ENCODE data around the gene MYH16. TPM values are rescaled to one million over a fixed set of nuclear protein-coding genes. Genes with fewer than 3 reads are reported as not detected.
"Not testable (repeated sequence)": the region's sequence is repeated elsewhere in the genome, so short reads cannot be mapped to it uniquely, and the experiment has no call there.

MYH16 gene
- total RNA-seq, 1 experiment from 2014 or later, result not detected

- no peak overlapping the region for H3K27ac Mint-ChIP-seq (ENCODE audit: unreplicated experiment)
- no peak overlapping the region for H3K4me3 Mint-ChIP-seq (ENCODE audit: unreplicated experiment)
- H3K36me3 ChIP-seq (ENCODE audit: control insufficient read depth, insufficient read depth, low read length), result no peaks in the 10 kb centered on the region
- DNase-seq, result no peak
- H3K4me3 ChIP-seq (ENCODE audit: low read depth, low read length), result no peak overlapping the region
- ChIA-PET CTCF (no interaction called here), POLR2A (no interaction called here)
- no peaks in the 10 kb centered on the region for H3K9me3 ChIP-seq
- H3K27me3 ChIP-seq (replicated peaks; ENCODE audit: control insufficient read depth, insufficient read depth, low read length), result no peaks in the 10 kb centered on the region
- TF ChIP-seq, protein P1, sequence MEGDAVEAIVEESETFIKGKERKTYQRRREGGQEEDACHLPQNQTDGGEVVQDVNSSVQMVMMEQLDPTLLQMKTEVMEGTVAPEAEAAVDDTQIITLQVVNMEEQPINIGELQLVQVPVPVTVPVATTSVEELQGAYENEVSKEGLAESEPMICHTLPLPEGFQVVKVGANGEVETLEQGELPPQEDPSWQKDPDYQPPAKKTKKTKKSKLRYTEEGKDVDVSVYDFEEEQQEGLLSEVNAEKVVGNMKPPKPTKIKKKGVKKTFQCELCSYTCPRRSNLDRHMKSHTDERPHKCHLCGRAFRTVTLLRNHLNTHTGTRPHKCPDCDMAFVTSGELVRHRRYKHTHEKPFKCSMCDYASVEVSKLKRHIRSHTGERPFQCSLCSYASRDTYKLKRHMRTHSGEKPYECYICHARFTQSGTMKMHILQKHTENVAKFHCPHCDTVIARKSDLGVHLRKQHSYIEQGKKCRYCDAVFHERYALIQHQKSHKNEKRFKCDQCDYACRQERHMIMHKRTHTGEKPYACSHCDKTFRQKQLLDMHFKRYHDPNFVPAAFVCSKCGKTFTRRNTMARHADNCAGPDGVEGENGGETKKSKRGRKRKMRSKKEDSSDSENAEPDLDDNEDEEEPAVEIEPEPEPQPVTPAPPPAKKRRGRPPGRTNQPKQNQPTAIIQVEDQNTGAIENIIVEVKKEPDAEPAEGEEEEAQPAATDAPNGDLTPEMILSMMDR (IDR thresholded peaks at IDR 0.05; ENCODE audit: insufficient read depth in 1 of 2, low read depth in 1 of 2, low read length in 1 of 2, severe bottlenecking in 1 of 2, unreplicated experiment in 1 of 2), result no peak
- H3K4me1 ChIP-seq, result no peaks in the 10 kb centered on the region
- H3K9me3 Mint-ChIP-seq (ENCODE audit: unreplicated experiment), result peaks cover 10% of the 10 kb centered on the region
- no TSS peak for BruUV-seq (replicated peaks)
- no peaks in the 10 kb centered on the region for H3K36me3 Mint-ChIP-seq (ENCODE audit: insufficient read depth, unreplicated experiment)
- no peaks in the 10 kb centered on the region for H3K4me1 Mint-ChIP-seq (ENCODE audit: low read depth, unreplicated experiment)
- intact Hi-C loops (cut with micrococcal nuclease; ENCODE audit: unreplicated experiment), result loop anchor here (5.0 kb wide), 1 partner anchor 192 kb away; no protein-coding TSS in a partner anchor
- H3K27me3 Mint-ChIP-seq (ENCODE audit: insufficient read depth, unreplicated experiment), result no peaks in the 10 kb centered on the region
Measured at GRCh38 chr7:99234185-99234584, 38.5 kb upstream of the MYH16 start.

GRCh38 chr7:99235925-99236324 is 36.7 kb upstream of the MYH16 start:
- Histone ChIP-seq H3K9me3 (no peaks in the 10 kb centered on the region), H3K4me3 (ENCODE audit: low read depth, low read length) (no peak overlapping the region), H3K4me1 (no peaks in the 10 kb centered on the region), H3K36me3 (ENCODE audit: control insufficient read depth, insufficient read depth, low read length) (no peaks in the 10 kb centered on the region), H3K27me3 (replicated peaks; ENCODE audit: control insufficient read depth, insufficient read depth, low read length) (no peaks in the 10 kb centered on the region)
- ChIA-PET POLR2A (no interaction called here), CTCF (no interaction called here)
- no peak overlapping the region for H3K4me3 Mint-ChIP-seq (ENCODE audit: unreplicated experiment)
- intact Hi-C loops (cut with micrococcal nuclease; ENCODE audit: unreplicated experiment), result no loop called here
- TF ChIP-seq, protein P1 (IDR thresholded peaks at IDR 0.05; ENCODE audit: insufficient read depth in 1 of 2, low read depth in 1 of 2, low read length in 1 of 2, severe bottlenecking in 1 of 2, unreplicated experiment in 1 of 2), result no peak
- no peak overlapping the region for H3K27ac Mint-ChIP-seq (ENCODE audit: unreplicated experiment)
- H3K27me3 Mint-ChIP-seq (ENCODE audit: insufficient read depth, unreplicated experiment), result no peaks in the 10 kb centered on the region
- no peak for DNase-seq
- no peaks in the 10 kb centered on the region for H3K4me1 Mint-ChIP-seq (ENCODE audit: low read depth, unreplicated experiment)
- no peaks in the 10 kb centered on the region for H3K36me3 Mint-ChIP-seq (ENCODE audit: insufficient read depth, unreplicated experiment)
- peaks cover 10% of the 10 kb centered on the region for H3K9me3 Mint-ChIP-seq (ENCODE audit: unreplicated experiment)
- no TSS peak for BruUV-seq (replicated peaks)

DNA sequence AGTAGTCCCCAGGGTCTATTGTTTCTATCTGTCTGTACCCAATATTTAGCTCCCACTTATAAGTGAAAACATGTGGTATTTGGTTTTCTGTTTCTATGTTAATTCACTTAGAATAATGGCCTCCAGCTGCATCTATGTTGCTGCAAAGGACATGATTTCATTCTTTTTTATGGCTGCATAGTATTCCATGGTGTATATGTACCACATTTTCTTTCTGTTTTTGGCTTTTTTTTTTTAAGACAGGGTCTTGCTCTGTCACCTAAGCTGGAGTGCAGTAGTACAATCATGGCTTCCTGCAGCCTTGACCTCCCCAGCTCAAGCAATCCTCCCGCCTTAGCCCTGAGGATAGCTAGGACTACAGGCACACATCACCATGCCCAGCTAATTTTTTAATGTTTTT is 34.8 kb upstream of the MYH16 start:
- H3K36me3 Mint-ChIP-seq (ENCODE audit: insufficient read depth, unreplicated experiment); H3K4me1 Mint-ChIP-seq (ENCODE audit: low read depth, unreplicated experiment); DNase-seq; H3K27me3 Mint-ChIP-seq (ENCODE audit: insufficient read depth, unreplicated experiment); H3K27me3 ChIP-seq (replicated peaks; ENCODE audit: control insufficient read depth, insufficient read depth, low read length); H3K4me1 ChIP-seq; H3K9me3 ChIP-seq; CTCF ChIA-PET; H3K4me3 Mint-ChIP-seq (ENCODE audit: unreplicated experiment); POLR2A ChIA-PET; intact Hi-C loops (cut with micrococcal nuclease; ENCODE audit: unreplicated experiment); H3K27ac Mint-ChIP-seq (ENCODE audit: unreplicated experiment); BruUV-seq (replicated peaks); H3K4me3 ChIP-seq (ENCODE audit: low read depth, low read length); H3K36me3 ChIP-seq (ENCODE audit: control insufficient read depth, insufficient read depth, low read length); H3K9me3 Mint-ChIP-seq (ENCODE audit: unreplicated experiment): not testable (repeated sequence)
